HL-60/S4 treated with retinoic acid at 250 ng/mL for 4 days and 3 days (cell line): ENCODE data around the gene PCYT1A.
"Not testable (repeated sequence)": the region's sequence is repeated elsewhere in the genome, so short reads cannot be mapped to it uniquely, and the experiment has no call there.

Experiments used
- in situ Hi-C: fragments of 300-500 bp; cut with MboI; formaldehyde crosslinking; loops from 2 replicates; pipeline ENCODE4 v1.7.0; 2022; ENCODE audit warnings: low sequenced_read_pairs

Gene PCYT1A

DNA sequence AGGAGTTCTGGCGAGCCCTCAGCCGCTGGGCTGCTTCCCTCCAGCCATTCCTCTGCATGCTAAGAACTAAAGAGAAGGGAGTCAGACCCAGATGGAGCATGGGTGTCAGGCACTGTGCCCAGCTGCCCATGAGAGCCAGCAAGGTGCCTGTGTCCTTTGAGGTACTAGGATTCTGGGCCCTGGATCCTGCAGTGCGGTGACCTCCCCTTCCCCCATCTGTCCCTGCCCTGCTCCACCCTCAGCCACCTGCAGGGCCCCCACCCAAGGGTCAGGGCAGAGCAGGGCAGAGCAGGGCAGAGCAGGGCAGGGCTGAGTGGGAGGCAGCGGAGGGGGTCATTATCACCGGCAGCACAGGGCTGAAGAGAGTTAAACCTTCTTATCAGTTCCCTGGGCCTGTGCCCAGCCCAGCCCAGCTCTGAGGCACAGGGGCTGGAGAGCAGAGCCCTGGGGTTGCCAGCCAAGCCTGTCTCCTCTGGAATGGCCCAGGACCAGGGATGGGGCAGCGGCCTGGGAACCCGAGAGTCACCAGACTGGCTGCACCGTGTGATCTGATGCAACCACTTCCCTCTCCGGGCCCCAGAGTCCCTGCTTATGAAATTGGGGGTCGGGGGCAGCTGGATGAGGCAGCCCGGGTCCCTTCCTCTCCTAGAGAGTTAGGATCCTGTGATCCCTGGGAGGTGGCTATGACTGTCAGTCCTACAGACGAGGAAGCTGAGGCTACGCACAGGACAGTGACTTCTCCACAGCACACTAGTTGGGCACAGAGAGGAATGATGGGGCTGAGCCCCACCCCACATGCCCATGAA is 93.6 kb downstream of the PCYT1A start:
- in situ Hi-C loops, result loop anchor here (10.0 kb wide), 1 partner anchor 119 kb away; no protein-coding TSS in a partner anchor

DNA sequence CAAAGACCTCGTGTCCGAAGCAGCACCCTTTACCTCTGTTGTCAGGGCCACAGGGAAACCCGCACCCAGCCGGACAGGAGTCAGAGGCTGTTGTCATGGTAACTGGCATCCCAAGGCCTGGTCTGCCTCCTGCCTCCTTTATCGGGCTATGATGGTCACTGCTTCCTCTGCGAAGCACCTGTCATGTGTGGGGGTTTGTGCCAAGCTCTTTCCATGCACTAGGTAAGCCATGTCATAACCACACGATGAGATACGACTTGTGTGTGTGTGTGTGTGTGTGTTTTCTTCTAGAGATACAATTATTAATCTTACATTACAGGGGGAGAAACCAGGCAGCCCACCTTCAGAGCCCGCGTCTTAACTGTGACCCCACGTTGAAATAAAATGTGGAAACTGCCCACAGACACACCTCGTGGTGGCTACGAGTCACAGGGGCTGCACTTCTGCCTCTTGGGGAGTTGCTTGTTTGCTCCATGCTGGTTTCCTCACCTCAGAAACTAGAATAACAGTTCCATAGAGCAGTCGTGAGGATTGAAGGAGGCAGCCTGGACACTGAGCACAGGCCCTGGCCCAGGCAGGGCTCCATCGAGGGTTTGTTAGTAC is 94.3 kb downstream of the PCYT1A start:
- in situ Hi-C loops, result loop anchor here (10.0 kb wide), 1 partner anchor 118 kb away; no protein-coding TSS in a partner anchor

GRCh38 chr3:196192524-196193051 is 94.9 kb downstream of the PCYT1A start:
- in situ Hi-C loops, result loop anchor here (10.0 kb wide), 1 partner anchor 118 kb away; no protein-coding TSS in a partner anchor

- in situ Hi-C loops, result loop anchor here (10.0 kb wide), 1 partner anchor 117 kb away; no protein-coding TSS in a partner anchor
Observed at GRCh38 chr3:196192036-196192523, 95.4 kb downstream of the PCYT1A start.

DNA sequence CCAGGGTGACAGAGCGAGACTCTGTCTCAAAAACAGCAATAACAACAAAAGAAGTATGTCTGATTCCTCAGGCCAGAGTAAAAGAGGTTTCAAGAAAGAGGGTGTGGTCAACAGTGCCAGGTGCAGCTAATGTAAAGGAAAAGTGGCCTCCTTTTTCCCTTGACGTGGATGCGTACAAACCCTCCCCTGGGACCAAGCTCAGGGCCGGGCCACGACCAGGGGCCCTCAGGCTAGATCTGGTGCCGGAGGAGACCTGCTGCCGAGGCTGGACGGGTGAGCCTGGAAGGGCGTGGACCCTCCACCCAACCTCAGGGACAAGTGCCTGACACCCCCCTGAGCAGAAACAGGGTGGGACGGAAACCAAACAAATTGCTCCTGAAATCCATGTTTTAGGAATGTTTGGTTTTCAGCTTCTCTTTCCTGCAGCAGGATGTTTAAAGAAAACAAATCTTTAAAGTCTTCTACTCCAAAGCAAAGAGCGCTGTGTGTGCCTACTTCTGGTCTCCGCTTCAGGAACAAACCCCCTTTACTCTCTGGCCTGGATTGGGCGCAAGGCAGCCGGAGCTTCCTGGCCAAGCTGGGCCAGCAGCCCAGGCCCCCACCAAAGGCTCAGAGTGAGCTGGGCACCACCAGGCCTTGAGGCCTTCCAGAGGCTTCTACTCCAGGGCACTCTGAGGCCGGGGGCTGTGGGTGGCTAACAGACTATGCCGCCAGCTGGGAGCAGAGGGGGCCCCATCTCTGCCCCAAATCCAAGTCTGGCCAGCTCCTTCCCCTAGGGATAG is 97.8 kb downstream of the PCYT1A start:
- in situ Hi-C loops, result loop anchor here (10.0 kb wide), 1 partner anchor 115 kb away; no protein-coding TSS in a partner anchor

- in situ Hi-C loops, result no loop called here
Observed at GRCh38 chr3:196186651-196187573, 100.6 kb downstream of the PCYT1A start.

DNA sequence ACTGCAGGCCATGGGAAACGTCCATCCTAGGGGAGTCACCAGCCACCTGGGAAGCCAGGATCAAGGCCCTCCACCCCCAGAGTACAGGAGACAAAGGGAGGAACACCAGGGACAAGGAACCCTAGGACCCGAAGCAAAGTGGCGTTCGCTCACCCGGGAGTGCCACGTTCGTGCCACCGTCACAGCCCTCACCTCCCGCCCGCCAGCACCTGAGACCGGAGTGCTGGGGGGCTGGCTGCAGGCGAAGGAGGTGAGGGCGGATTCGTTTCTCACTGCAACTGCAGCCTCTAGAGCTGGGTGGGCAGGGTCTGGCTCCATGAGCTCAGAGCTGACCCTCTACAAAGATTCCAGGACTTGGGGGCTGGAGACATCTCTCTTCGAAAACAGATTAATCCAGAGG is 102.6 kb downstream of the PCYT1A start:
- in situ Hi-C loops, result no loop called here

DNA sequence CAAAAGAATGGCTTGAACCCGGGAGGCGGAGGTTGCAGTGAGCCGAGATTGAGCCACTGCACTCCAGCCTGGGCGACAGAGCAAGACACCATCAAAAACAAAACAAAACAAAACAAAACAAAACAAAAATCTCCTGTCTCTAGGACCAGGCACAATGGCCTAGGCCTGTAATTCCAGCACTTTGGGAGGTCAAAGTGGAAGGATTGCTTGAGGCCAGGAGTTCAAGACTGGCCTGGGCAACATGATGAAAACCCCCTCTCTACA is 103.4 kb downstream of the PCYT1A start:
- in situ Hi-C loops, result not testable (repeated sequence)

GRCh38 chr3:196181127-196181546 is 106.4 kb downstream of the PCYT1A start:
- in situ Hi-C loops, result no loop called here

GRCh38 chr3:196180346-196180745 is 107.2 kb downstream of the PCYT1A start:
- in situ Hi-C loops, result no loop called here
